ENCODE results near the gene ST7.
"Not testable (repeated sequence)": the region's sequence is repeated elsewhere in the genome, so short reads cannot be mapped to it uniquely, and the experiment has no call there.

ST7 gene

GRCh38 chr7:117216010-117216409 is 262.7 kb downstream of the ST7 start:
- DNase-seq (ENCODE audit: low read depth in 2 of 2, low spot score in 1 of 2), result no peak

- DNase-seq (ENCODE audit: low read depth in 2 of 2, low spot score in 1 of 2), result no peak
Observed at GRCh38 chr7:117216436-117217069, 263.3 kb downstream of the ST7 start.

GRCh38 chr7:117217106-117218035 is 264.1 kb downstream of the ST7 start:
- DNase-seq (ENCODE audit: low read depth in 2 of 2, low spot score in 1 of 2), result no peak

- DNase-seq (ENCODE audit: low read depth in 2 of 2, low spot score in 1 of 2), result no peak
Observed at GRCh38 chr7:117218700-117219099, 265.4 kb downstream of the ST7 start.

- DNase-seq (ENCODE audit: low read depth in 2 of 2, low spot score in 1 of 2), result no peak
Observed at GRCh38 chr7:117219485-117219884, 266.2 kb downstream of the ST7 start.

- no peak for DNase-seq (ENCODE audit: low read depth in 2 of 2, low spot score in 1 of 2)
Observed at GRCh38 chr7:117220836-117221235, 267.5 kb downstream of the ST7 start.

- DNase-seq (ENCODE audit: low read depth in 2 of 2, low spot score in 1 of 2), result no peak
Observed at GRCh38 chr7:117225536-117225935, 272.2 kb downstream of the ST7 start.

GRCh38 chr7:117227091-117227490 is 273.8 kb downstream of the ST7 start:
- no peak for DNase-seq (ENCODE audit: low read depth in 2 of 2, low spot score in 1 of 2)

- no peak for DNase-seq (ENCODE audit: low read depth in 2 of 2, low spot score in 1 of 2)
Observed at GRCh38 chr7:117229350-117229749, 276.0 kb downstream of the ST7 start.

- no peak for DNase-seq (ENCODE audit: low read depth in 2 of 2, low spot score in 1 of 2)
Observed at GRCh38 chr7:117230276-117231046, 277.2 kb downstream of the ST7 start.

GRCh38 chr7:117231047-117231359 is 277.7 kb downstream of the ST7 start:
- DNase-seq (ENCODE audit: low read depth in 2 of 2, low spot score in 1 of 2), result no peak

GRCh38 chr7:117237646-117238045 is 284.3 kb downstream of the ST7 start:
- no peak for DNase-seq (ENCODE audit: low read depth in 2 of 2, low spot score in 1 of 2)

- DNase-seq (ENCODE audit: low read depth in 2 of 2, low spot score in 1 of 2), result no peak
Observed at GRCh38 chr7:117238472-117238871, 285.2 kb downstream of the ST7 start.

GRCh38 chr7:117238937-117239336 is 285.6 kb downstream of the ST7 start:
- DNase-seq (ENCODE audit: low read depth in 2 of 2, low spot score in 1 of 2), result no peak

GRCh38 chr7:117241088-117241487 is 287.8 kb downstream of the ST7 start:
- no peak for DNase-seq (ENCODE audit: low read depth in 2 of 2, low spot score in 1 of 2)

GRCh38 chr7:117243390-117243789 is 290.1 kb downstream of the ST7 start:
- no peak for DNase-seq (ENCODE audit: low read depth in 2 of 2, low spot score in 1 of 2)

GRCh38 chr7:117245703-117246102 is 292.4 kb downstream of the ST7 start:
- not testable (repeated sequence) for DNase-seq (ENCODE audit: low read depth in 2 of 2, low spot score in 1 of 2)

- DNase-seq (ENCODE audit: low read depth in 2 of 2, low spot score in 1 of 2), result no peak
Observed at GRCh38 chr7:117247809-117248208, 294.5 kb downstream of the ST7 start.

GRCh38 chr7:117248829-117249228 is 295.5 kb downstream of the ST7 start:
- no peak for DNase-seq (ENCODE audit: low read depth in 2 of 2, low spot score in 1 of 2)

- DNase-seq (ENCODE audit: low read depth in 2 of 2, low spot score in 1 of 2), result no peak
Observed at GRCh38 chr7:117249696-117250095, 296.4 kb downstream of the ST7 start.

- DNase-seq (ENCODE audit: low read depth in 2 of 2, low spot score in 1 of 2), result no peak
Observed at GRCh38 chr7:117250245-117250644, 296.9 kb downstream of the ST7 start.

- DNase-seq (ENCODE audit: low read depth in 2 of 2, low spot score in 1 of 2), result no peak
Observed at GRCh38 chr7:117250801-117251200, 297.5 kb downstream of the ST7 start.

Data from stimulated activated CD8-positive, alpha-beta memory T cell treated with anti-CD3 and anti-CD28 coated beads, Interleukin-4, amount 100 ng/mL, for 4 hours (primary cell).